NB4 (cell line): ENCODE results near the gene MIAT.

Experiments used
- CTCF ChIP-seq: IDR thresholded peaks from one replicate; pipeline ENCODE4 v1.5.1; 2012; ENCODE audit warnings: low read depth, low read length
- MAX ChIP-seq: IDR thresholded peaks from 2 replicates; pipeline ENCODE4 v1.6.1; 2011; ENCODE audit warnings: low read depth, low read length
- POLR2A ChIP-seq: IDR thresholded peaks from 2 replicates; pipeline ENCODE4 v1.6.1; 2011; ENCODE audit warnings: mild to moderate bottlenecking; ENCODE audit not compliant: insufficient read length; ENCODE audit errors: extremely low read depth

GRCh38 chr22:26700462-26700861 lies 43.1 kb downstream of the MIAT start:
- no peak for TF ChIP-seq CTCF
- no peak for TF ChIP-seq POLR2A
- no peak for TF ChIP-seq MAX
